ENCODE measurements around the gene SON. TPM values are rescaled to one million over a fixed set of nuclear protein-coding genes. Genes with fewer than 3 reads are reported as not detected.

SON gene
- total and polyA plus RNA-seq, 2 of the 13 experiments (the other 11 are each of a cell fraction or from before 2014, with no cell fraction given) = 61.3 to 78.3 TPM

- TF ChIP-seq ZBED4 (CRISPR knock-in tag; IDR thresholded peaks at IDR 0.05; ENCODE audit: borderline replicate concordance) (no peak), ZMYM2 (CRISPR knock-in tag; IDR thresholded peaks at IDR 0.05) (peak; percentile 75), ZNF570 (CRISPR knock-in tag; IDR thresholded peaks at IDR 0.05; ENCODE audit: borderline replicate concordance) (no peak), MXD3 (CRISPR knock-in tag; IDR thresholded peaks at IDR 0.05) (no peak), ZNF816 (CRISPR knock-in tag; IDR thresholded peaks at IDR 0.05; ENCODE audit: borderline replicate concordance) (no peak), ZBTB7A (CRISPR knock-in tag; IDR thresholded peaks at IDR 0.05) (no peak), ZKSCAN8 (CRISPR knock-in tag; IDR thresholded peaks at IDR 0.05; ENCODE audit: borderline replicate concordance) (no peak), SKI (IDR thresholded peaks at IDR 0.05; ENCODE audit: partially characterized antibody) (no peak), SATB2 (CRISPR knock-in tag; IDR thresholded peaks at IDR 0.05) (no peak), ZBTB38 (CRISPR knock-in tag; IDR thresholded peaks at IDR 0.05) (no peak), ZNF275 (CRISPR knock-in tag; IDR thresholded peaks at IDR 0.05; ENCODE audit: borderline replicate concordance) (no peak), PBX3 (CRISPR knock-in tag; IDR thresholded peaks at IDR 0.05; ENCODE audit: borderline replicate concordance) (no peak), ZBTB46 (CRISPR knock-in tag; IDR thresholded peaks at IDR 0.05; ENCODE audit: borderline replicate concordance) (no peak), ZNF441 (CRISPR knock-in tag; IDR thresholded peaks at IDR 0.05; ENCODE audit: borderline replicate concordance) (no peak), ZBTB34 (CRISPR knock-in tag; IDR thresholded peaks at IDR 0.05) (0 out of 2 replicates have a peak, but pooled peaks have one; percentile 35), ELF4 (CRISPR knock-in tag; IDR thresholded peaks at IDR 0.05; ENCODE audit: borderline replicate concordance) (no peak), MEIS2 (CRISPR knock-in tag; IDR thresholded peaks at IDR 0.05) (no peak), PHF20 (CRISPR knock-in tag; IDR thresholded peaks at IDR 0.05) (no peak), ZNF232 (CRISPR knock-in tag; IDR thresholded peaks at IDR 0.05; ENCODE audit: borderline replicate concordance) (no peak)
These were observed 1.6 kb upstream of the SON start (continued) for GRCh38 chr21:33541105-33541711.

All from HepG2 (cell line).